ENCODE measurements around the gene UQCRC2.

Gene UQCRC2

GRCh38 chr16:21953541-21953902, 361 bp downstream of the UQCRC2 start:
- Mint-ChIP-seq H3K9me3 (no peaks in the 10 kb centered on the region), H3K27ac (peak overlapping the region; percentile 100), H3K4me3 (peak overlapping the region; percentile 99 to 100), H3K27me3 (no peaks in the 10 kb centered on the region), H3K4me1 (ENCODE audit: low read depth in 2 of 2) (peaks cover 26 to 40% of the 10 kb centered on the region in 2 donors), H3K36me3 (ENCODE audit: insufficient read depth) (peaks cover 45% of the 10 kb centered on the region)
- DNase-seq (no peak), ATAC-seq (replicated peaks) (peak; percentile 19)

- Mint-ChIP-seq H3K27me3 (no peaks in the 10 kb centered on the region), H3K9me3 (no peaks in the 10 kb centered on the region), H3K4me1 (ENCODE audit: low read depth in 2 of 2) (peaks cover 22 to 26% of the 10 kb centered on the region in 2 donors), H3K27ac (peak overlapping the region; percentile 60 to 72), H3K36me3 (ENCODE audit: insufficient read depth) (peaks cover 73% of the 10 kb centered on the region), H3K4me3 (no peak overlapping the region)
- ATAC-seq (replicated peaks) (no peak), DNase-seq (no peak)
These were observed 4.7 kb downstream of the UQCRC2 start for GRCh38 chr16:21957714-21958346.

- Mint-ChIP-seq H3K4me3 (no peak overlapping the region), H3K36me3 (ENCODE audit: insufficient read depth) (peaks cover 70% of the 10 kb centered on the region), H3K27ac (peak overlapping the region in 1 of 2 donors; percentile 41), H3K27me3 (no peaks in the 10 kb centered on the region), H3K9me3 (no peaks in the 10 kb centered on the region), H3K4me1 (ENCODE audit: low read depth in 2 of 2) (peaks cover 11 to 19% of the 10 kb centered on the region in 2 donors)
- ATAC-seq (replicated peaks): no peak
- DNase-seq: no peak
These were observed 5.9 kb downstream of the UQCRC2 start for GRCh38 chr16:21959050-21959449.

DNA sequence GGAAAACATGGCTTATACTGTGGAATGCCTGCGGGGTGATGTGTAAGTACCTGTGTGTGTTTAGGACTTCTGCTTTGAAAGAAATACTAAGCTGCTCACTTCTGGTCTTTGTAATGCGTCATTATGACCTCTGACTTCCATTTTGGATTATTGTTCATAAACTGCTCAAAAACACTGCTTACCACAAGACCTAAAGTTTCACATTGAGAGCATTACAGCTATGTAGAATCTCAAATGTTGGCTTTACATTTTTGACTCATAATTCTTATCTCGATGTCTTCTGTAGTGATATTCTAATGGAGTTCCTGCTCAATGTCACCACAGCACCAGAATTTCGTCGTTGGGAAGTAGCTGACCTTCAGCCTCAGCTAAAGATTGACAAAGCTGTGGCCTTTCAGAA, 9.3 kb downstream of the UQCRC2 start:
- Mint-ChIP-seq H3K4me3 (no peak overlapping the region), H3K27me3 (no peaks in the 10 kb centered on the region), H3K27ac (no peak overlapping the region), H3K9me3 (no peaks in the 10 kb centered on the region), H3K36me3 (ENCODE audit: insufficient read depth) (peaks cover 89% of the 10 kb centered on the region), H3K4me1 (ENCODE audit: low read depth in 2 of 2) (peaks cover 7 to 12% of the 10 kb centered on the region in 2 donors)
- DNase-seq: no peak
- ATAC-seq (replicated peaks): no peak

DNA sequence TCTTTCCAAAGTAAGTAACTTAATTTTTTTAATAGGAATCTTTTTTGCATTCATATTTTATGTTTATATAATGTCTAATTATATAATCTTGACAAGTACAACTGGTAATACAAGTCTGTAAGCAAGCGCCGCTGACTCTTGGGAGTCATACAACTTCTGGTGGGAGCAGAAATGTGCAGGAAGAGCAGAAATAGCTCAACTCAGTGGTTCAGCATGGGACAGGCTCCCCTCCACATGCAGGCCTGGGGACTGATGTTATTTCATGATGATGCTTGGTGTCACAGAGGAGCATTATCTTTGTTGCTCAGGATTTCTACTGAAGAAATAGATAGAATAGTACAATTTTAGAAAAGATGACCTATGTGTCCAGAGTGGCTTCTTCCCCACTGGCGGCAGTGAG, 10.7 kb downstream of the UQCRC2 start:
- Mint-ChIP-seq H3K36me3 (ENCODE audit: insufficient read depth) (peaks cover 91% of the 10 kb centered on the region), H3K27ac (no peak overlapping the region), H3K4me1 (ENCODE audit: low read depth in 2 of 2) (peaks cover 2 to 5% of the 10 kb centered on the region in 2 donors), H3K9me3 (no peaks in the 10 kb centered on the region), H3K27me3 (no peaks in the 10 kb centered on the region), H3K4me3 (no peak overlapping the region)
- DNase-seq (no peak), ATAC-seq (replicated peaks) (no peak)

GRCh38 chr16:21964353-21964752, 11.2 kb downstream of the UQCRC2 start:
- H3K27me3 Mint-ChIP-seq: no peaks in the 10 kb centered on the region
- H3K27ac Mint-ChIP-seq: no peak overlapping the region
- peaks cover 91% of the 10 kb centered on the region for H3K36me3 Mint-ChIP-seq (ENCODE audit: insufficient read depth)

GRCh38 chr16:21971856-21972255, 18.7 kb downstream of the UQCRC2 start:
- Mint-ChIP-seq H3K36me3 (ENCODE audit: insufficient read depth) (peaks cover 70% of the 10 kb centered on the region), H3K4me1 (ENCODE audit: low read depth in 2 of 2) (peaks cover 0 to 2% of the 10 kb centered on the region in 2 donors), H3K27me3 (no peaks in the 10 kb centered on the region), H3K27ac (no peak overlapping the region), H3K9me3 (no peaks in the 10 kb centered on the region), H3K4me3 (no peak overlapping the region)
- no peak for DNase-seq
- ATAC-seq (replicated peaks): no peak

More at GRCh38 chr16:21964353-21964752, 11.2 kb downstream of the UQCRC2 start:
- H3K4me1 Mint-ChIP-seq (ENCODE audit: low read depth in 2 of 2): peaks cover under 1 to 3% of the 10 kb centered on the region in 2 donors
- ATAC-seq (replicated peaks) (no peak), DNase-seq (no peak)
- no peak overlapping the region for H3K4me3 Mint-ChIP-seq
- no peaks in the 10 kb centered on the region for H3K9me3 Mint-ChIP-seq

GRCh38 chr16:21973945-21974344, 20.8 kb downstream of the UQCRC2 start:
- Mint-ChIP-seq H3K36me3 (ENCODE audit: insufficient read depth) (peaks cover 70% of the 10 kb centered on the region), H3K4me3 (no peak overlapping the region), H3K27ac (no peak overlapping the region), H3K27me3 (no peaks in the 10 kb centered on the region), H3K9me3 (no peaks in the 10 kb centered on the region), H3K4me1 (ENCODE audit: low read depth in 2 of 2) (peaks cover 0 to 2% of the 10 kb centered on the region in 2 donors)
- no peak for DNase-seq
- no peak for ATAC-seq (replicated peaks)

DNA sequence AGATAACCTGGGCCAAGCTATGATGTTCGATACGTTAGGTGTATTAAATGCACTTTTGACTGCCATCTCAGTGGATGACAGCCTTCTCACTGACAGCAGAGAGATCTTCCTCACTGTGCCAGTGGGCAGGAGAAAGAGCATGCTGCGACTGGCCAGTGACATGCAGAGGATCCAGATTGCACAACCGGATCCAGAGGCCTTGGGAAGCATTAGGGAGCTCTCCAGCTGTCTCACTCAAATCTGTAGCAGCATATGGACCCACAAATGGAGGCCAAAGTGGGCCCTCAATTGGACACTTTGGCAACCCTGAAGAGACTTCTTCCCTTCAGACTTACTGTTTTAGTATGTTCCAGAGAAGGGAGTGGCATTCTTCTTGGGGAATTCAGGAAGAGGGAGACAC, 26.9 kb downstream of the UQCRC2 start:
- ATAC-seq (replicated peaks) (no peak), DNase-seq (no peak)
- no peak overlapping the region for H3K4me3 Mint-ChIP-seq
- no peaks in the 10 kb centered on the region for H3K4me1 Mint-ChIP-seq (ENCODE audit: low read depth in 2 of 2)
- H3K36me3 Mint-ChIP-seq (ENCODE audit: insufficient read depth): peaks cover 90% of the 10 kb centered on the region
- no peak overlapping the region for H3K27ac Mint-ChIP-seq
- no peaks in the 10 kb centered on the region for H3K9me3 Mint-ChIP-seq
- no peaks in the 10 kb centered on the region for H3K27me3 Mint-ChIP-seq

- H3K9me3 Mint-ChIP-seq: no peaks in the 10 kb centered on the region
- no peaks in the 10 kb centered on the region for H3K27me3 Mint-ChIP-seq
- ATAC-seq (replicated peaks) (no peak), DNase-seq (no peak)
- H3K27ac Mint-ChIP-seq: peak overlapping the region in 1 of 2 donors; percentile 3
- H3K4me1 Mint-ChIP-seq (ENCODE audit: low read depth in 2 of 2): no peaks in the 10 kb centered on the region
- H3K4me3 Mint-ChIP-seq: no peak overlapping the region
- peaks cover 76% of the 10 kb centered on the region for H3K36me3 Mint-ChIP-seq (ENCODE audit: insufficient read depth)
These were observed 28.9 kb downstream of the UQCRC2 start for GRCh38 chr16:21982108-21982507.

DNA sequence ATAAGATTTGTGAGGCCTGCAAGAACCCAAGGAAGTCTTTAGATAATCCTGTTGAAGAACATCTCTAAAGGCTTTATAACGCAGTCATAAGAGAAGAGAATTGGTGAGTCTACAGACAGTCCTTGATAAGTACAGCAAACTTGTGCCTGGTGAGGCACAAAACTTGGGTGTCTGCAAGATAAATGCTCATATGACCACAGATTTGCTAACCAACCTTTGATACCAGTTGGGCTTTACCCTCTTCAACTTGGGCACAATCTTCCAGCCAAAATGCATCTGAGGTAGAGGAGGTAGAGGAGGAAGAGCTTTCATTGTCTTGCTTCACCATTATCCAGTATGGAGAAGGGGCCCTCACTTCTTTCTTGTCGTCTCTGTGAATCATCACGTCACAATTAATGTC, 30.9 kb downstream of the UQCRC2 start:
- DNase-seq: no peak
- Mint-ChIP-seq H3K4me3 (no peak overlapping the region), H3K9me3 (no peaks in the 10 kb centered on the region), H3K4me1 (ENCODE audit: low read depth in 2 of 2) (no peaks in the 10 kb centered on the region), H3K27me3 (no peaks in the 10 kb centered on the region), H3K36me3 (ENCODE audit: insufficient read depth) (peaks cover 57% of the 10 kb centered on the region), H3K27ac (no peak overlapping the region)
- no peak for ATAC-seq (replicated peaks)

DNA sequence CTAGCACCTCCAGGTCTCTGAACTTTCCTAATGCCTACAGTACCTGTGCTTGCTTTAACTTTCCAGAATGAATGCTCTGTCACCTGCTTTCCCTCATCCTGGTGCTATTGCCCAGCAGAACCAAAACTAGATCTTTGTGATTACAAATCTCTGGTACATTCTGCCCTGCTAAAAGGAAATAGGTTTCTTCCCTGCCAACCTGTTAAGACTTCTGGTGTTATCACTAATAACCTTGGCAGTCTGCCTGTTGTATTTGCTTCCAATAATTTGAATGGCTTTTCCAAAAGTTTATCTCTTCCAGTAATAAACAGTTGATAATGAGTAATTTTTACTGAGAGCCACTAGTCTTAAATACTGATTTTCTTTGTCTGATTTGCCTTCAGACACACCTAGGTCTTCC, 32.4 kb downstream of the UQCRC2 start:
- DNase-seq (no peak), ATAC-seq (replicated peaks) (no peak)
- Mint-ChIP-seq H3K4me3 (no peak overlapping the region), H3K36me3 (ENCODE audit: insufficient read depth) (peaks cover 44% of the 10 kb centered on the region), H3K4me1 (ENCODE audit: low read depth in 2 of 2) (peaks cover 0 to 8% of the 10 kb centered on the region in 2 donors), H3K27me3 (no peaks in the 10 kb centered on the region), H3K27ac (peak overlapping the region; percentile 38 to 86), H3K9me3 (no peaks in the 10 kb centered on the region)

DNA sequence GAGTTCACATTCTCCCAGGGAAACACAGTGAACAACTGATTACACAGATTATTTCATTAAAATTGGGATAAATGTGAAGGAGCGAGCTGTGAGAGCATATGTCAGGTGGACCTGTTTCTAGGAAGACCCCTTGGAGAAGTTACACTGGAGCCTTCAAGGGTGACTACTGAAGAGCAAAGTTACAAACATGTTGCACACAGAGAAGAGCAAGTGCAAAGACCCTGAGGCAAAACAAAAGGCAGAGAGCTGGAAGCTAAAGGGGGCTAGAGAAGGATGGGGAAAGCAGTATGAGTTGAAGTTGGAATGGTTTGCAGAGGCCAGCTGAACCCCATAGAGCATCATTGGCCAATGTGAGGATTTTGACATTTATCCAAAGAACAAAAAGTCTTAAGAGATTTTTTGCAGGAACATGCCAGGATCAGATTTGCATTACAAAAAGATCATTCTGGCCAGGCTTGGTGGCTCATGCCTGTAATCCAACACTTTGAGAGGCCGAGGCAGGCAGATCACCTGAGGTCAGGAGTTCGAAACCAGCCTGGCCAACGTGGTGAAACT, 33.6 kb downstream of the UQCRC2 start:
- Mint-ChIP-seq H3K9me3 (no peaks in the 10 kb centered on the region), H3K27ac (peak overlapping the region in 1 of 2 donors; percentile 35), H3K4me1 (ENCODE audit: low read depth in 2 of 2) (peaks cover 0 to 12% of the 10 kb centered on the region in 2 donors), H3K4me3 (no peak overlapping the region), H3K27me3 (no peaks in the 10 kb centered on the region), H3K36me3 (ENCODE audit: insufficient read depth) (peaks cover 32% of the 10 kb centered on the region)
- no peak for DNase-seq
- no peak for ATAC-seq (replicated peaks)

DNA sequence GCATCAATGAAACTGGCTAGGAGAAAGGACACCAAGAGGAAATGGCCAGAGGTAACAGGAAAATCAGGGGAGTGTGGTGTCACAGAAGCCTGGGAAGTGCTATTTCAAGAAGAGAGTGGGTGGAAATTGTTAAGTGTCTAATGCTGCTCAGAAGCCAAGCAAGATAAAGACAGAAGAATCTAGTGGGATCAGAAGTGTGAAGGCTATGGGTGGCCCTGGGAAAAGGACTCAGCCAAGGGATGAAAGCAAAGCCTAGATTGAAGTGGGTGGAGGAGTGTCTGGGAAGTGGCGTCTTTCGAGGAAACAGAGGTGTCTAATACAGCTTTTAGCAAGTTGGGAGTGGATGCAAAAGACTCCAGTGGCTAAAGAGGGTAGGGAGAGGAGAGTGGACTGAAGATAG, 34.3 kb downstream of the UQCRC2 start:
- Mint-ChIP-seq H3K4me3 (no peak overlapping the region), H3K36me3 (ENCODE audit: insufficient read depth) (peaks cover 24% of the 10 kb centered on the region), H3K4me1 (ENCODE audit: low read depth in 2 of 2) (peaks cover 0 to 15% of the 10 kb centered on the region in 2 donors), H3K9me3 (no peaks in the 10 kb centered on the region), H3K27me3 (no peaks in the 10 kb centered on the region), H3K27ac (peak overlapping the region in 1 of 2 donors; percentile 5)
- ATAC-seq (replicated peaks) (no peak), DNase-seq (no peak)
